Lower leg skin (tissue), 4 donors: ENCODE measurements around the gene GAN. TPM values are rescaled to one million over a fixed set of nuclear protein-coding genes. Genes with fewer than 3 reads are reported as not detected.

Experiments
- DNase-seq, 2 donors: peaks; one replicate each; pipeline ENCODE4 v3.0.0-alpha.2; 2019; ENCODE audit warnings: low spot score in 2 of 2
- H3K4me3 ChIP-seq: fragments of 200-600 bp; sonication (generic); 2 replicates; pipeline ENCODE4 v1.5.1; 2017; ENCODE audit warnings: mild to moderate bottlenecking, low read depth; ENCODE audit not compliant: poor library complexity, severe bottlenecking
- POLR2A ChIP-seq, 2 donors: fragments of 450-650 bp; IDR thresholded peaks; one replicate each; pipeline ENCODE4 v1.6.1; 2016 to 2017; ENCODE audit warnings: antibody characterized with exemption in 2 of 2, mild to moderate bottlenecking in 1 of 2, moderate library complexity in 1 of 2
- WGBS, 2 donors: methylation state at CpG; one replicate each; pipeline ENCODE4 v1.1.5; 2018; 5-methylcytosine and 5-hydroxymethylcytosine counted together
- intact Hi-C: fragments of 100-400 bp; cut with DNase I; formaldehyde crosslinking; loops from one replicate; pipeline ENCODE4 v1.15.0; 2023; ENCODE audit warnings: low total_unique reads
- total RNA-seq, 4 donors: library from RNA; depleted of rRNA; stranded (reverse); fragments of >200 nt; gene quantifications; one replicate each; pipeline ENCODE4 v1.1.0, GENCODE V29; 2016
- TF ChIP-seq, protein P1 (sequence below), 3 donors: fragments of 450-650 bp; IDR thresholded peaks; one replicate each; pipeline ENCODE4 v1.5.1; 2016; ENCODE audit warnings: antibody characterized with exemption in 3 of 3, mild to moderate bottlenecking in 3 of 3, moderate library complexity in 2 of 3

The GAN gene
- total RNA-seq, 4 donors from 2014 or later = 130 to 214 (median 157) TPM

DNA sequence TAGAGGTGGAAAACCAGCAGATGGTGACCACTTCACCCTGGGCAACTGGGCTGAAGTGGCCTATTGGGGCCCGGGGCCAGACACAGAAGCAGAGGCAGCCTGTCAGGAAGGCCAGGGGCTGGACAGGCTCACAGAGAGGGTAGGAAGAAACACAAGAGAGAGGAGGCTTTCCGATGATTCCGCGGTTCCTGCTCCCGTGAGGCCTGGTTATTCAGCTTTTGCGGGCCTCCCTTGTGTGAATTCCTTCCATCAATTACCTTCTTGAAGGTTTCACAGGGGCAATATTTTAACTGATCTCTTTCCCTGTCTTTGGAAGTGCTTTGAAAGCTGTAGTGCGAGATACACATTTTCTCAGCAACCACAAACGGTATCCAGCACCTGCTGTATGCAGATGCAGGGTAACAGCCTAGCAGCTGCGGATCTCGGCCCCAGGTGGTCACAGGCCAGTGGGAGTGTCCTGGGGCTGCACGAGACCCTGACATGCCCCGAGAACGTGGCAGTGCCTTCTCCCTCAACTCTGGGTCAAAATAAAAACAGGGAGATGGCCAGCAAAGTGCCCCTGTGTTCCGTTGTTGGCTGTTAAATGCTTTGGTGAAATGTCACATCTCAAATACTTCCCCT lies 118.3 kb downstream of the GAN start:
- TF ChIP-seq, protein P1, sequence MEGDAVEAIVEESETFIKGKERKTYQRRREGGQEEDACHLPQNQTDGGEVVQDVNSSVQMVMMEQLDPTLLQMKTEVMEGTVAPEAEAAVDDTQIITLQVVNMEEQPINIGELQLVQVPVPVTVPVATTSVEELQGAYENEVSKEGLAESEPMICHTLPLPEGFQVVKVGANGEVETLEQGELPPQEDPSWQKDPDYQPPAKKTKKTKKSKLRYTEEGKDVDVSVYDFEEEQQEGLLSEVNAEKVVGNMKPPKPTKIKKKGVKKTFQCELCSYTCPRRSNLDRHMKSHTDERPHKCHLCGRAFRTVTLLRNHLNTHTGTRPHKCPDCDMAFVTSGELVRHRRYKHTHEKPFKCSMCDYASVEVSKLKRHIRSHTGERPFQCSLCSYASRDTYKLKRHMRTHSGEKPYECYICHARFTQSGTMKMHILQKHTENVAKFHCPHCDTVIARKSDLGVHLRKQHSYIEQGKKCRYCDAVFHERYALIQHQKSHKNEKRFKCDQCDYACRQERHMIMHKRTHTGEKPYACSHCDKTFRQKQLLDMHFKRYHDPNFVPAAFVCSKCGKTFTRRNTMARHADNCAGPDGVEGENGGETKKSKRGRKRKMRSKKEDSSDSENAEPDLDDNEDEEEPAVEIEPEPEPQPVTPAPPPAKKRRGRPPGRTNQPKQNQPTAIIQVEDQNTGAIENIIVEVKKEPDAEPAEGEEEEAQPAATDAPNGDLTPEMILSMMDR (IDR thresholded peaks at IDR 0.05) = no peak
- TF ChIP-seq POLR2A (IDR thresholded peaks at IDR 0.05) = no peak
- intact Hi-C loops = loop anchor here (10.0 kb wide), 1 partner anchor 212 kb away; no protein-coding TSS in a partner anchor
- no peak for DNase-seq
- WGBS, 2 donors = 76 to 90% methylated on average over 14 of the region's 14 CpGs
- no peak overlapping the region for H3K4me3 ChIP-seq

DNA sequence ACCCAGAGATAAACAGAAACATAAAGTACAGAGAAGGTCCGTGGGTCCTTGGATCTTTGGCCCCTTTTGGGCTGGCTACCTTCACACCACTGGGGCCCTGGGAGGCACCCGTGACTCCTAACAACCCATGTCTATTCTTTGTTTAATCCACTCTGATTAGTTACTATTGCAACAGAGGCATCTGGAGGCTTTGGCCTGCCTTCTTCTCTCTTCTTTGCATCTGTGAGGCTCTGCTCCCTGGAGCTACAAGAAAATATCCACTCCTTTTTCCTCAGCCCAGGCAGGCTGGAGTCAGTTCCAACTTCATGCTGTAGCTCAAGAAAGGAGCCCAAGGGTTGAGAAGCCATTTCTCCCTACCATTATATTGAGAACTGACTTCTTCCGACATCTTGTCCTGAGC lies 120.3 kb downstream of the GAN start:
- H3K4me3 ChIP-seq = no peak overlapping the region
- WGBS, 2 donors = 83 to 88% methylated on average over 3 of the region's 3 CpGs
- TF ChIP-seq POLR2A (IDR thresholded peaks at IDR 0.05) = no peak
- intact Hi-C loops = loop anchor here (10.0 kb wide), 1 partner anchor 210 kb away; no protein-coding TSS in a partner anchor
- DNase-seq = no peak

DNA sequence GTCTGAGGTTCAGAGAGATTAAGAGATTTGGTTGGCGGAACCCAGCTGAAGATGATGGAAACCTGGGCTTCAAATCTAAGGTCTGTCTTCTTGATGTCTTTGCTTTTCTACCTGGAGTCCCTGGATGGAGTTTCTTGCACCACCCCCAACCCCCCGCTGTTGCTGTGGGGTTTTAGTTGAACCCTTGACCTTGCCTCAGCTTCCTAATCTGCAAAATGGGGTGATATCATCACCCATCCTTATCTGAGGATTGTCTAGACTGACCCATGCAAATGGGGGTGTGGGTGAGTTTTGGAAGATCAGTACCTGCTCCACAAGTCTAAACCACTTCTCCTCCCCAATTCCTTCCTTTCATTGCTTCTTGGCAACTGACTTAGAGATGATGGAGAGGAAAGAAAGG lies 120.8 kb downstream of the GAN start:
- no peak for DNase-seq
- 86 to 93% methylated on average over 2 of the region's 2 CpGs for WGBS, 2 donors
- intact Hi-C loops = loop anchor here (10.0 kb wide), 1 partner anchor 209 kb away; no protein-coding TSS in a partner anchor

DNA sequence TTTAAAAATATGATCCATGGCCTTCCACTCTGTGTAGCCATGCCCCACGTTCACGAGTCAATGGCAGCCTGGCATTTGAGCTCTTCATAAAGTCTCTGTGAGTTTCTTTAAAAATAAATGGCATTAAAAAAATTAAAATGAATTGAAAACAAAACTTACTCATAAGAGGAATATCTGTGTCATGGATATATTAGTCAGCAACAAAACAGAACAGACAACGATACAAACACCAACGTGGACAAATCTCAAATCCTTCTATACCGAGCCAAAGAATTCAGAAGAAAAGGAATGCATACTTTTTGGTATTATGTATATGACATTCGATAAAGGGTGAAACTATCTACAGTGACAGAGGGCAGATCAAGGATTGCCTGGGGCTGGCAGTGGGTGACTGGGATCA lies 121.6 kb downstream of the GAN start:
- TF ChIP-seq POLR2A (IDR thresholded peaks at IDR 0.05) = no peak
- TF ChIP-seq, protein P1 (IDR thresholded peaks at IDR 0.05) = no peak
- DNase-seq = no peak
- intact Hi-C loops = loop anchor here (10.0 kb wide), 1 partner anchor 208 kb away; no protein-coding TSS in a partner anchor
- no peak overlapping the region for H3K4me3 ChIP-seq
- 86 to 88% methylated on average over 6 of the region's 6 CpGs for WGBS, 2 donors

More for the DNA sequence above, 120.8 kb downstream of the GAN start:
- no peak overlapping the region for H3K4me3 ChIP-seq
- TF ChIP-seq, protein P1 (IDR thresholded peaks at IDR 0.05) = no peak
- no peak for TF ChIP-seq POLR2A (IDR thresholded peaks at IDR 0.05)

DNA sequence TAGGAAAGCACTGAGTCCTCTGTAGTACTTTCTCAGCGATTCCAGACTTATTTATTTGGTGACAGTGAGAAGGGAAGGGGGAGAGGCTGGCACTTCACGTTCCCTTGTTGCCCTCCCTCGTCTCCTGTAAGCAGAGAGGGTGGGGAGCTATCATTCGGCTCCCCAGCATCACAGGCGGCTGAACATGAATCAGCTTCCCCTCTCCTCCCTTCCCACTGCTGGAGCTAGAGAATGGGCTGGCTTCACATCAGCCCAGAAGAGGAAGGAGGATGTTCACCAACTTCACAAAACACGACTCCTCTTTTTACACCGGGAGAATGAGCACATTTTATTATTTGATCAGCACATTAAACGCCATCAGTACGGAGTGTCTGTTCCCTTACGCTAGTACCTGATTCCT lies 123.1 kb downstream of the GAN start:
- 48% methylated on average over 10 of the region's 10 CpGs for WGBS, 2 donors
- intact Hi-C loops = loop anchor here (10.0 kb wide), 1 partner anchor 207 kb away; no protein-coding TSS in a partner anchor
- H3K4me3 ChIP-seq = no peak overlapping the region
- DNase-seq = no peak
- TF ChIP-seq POLR2A (IDR thresholded peaks at IDR 0.05) = no peak
- TF ChIP-seq, protein P1 (IDR thresholded peaks at IDR 0.05) = no peak

Other genes starting within 250 kb of the GAN start
- gene C16orf46, start 237.7 kb upstream of the GAN start, total RNA-seq = 1 to 10 TPM in 2 of 4 donors, under 1 TPM in 2; 0.54 to 2.5 (median 1.3) TPM
- 10 to 100 TPM in 2 of 4 donors, 1 to 10 TPM in 2; 4.8 to 10.6 (median 7.7) TPM for gene GCSH, start 218.6 kb upstream of the GAN start, total RNA-seq
- gene BCO1, start 76.3 kb upstream of the GAN start, total RNA-seq = under 1 TPM in 2 of 4 donors, not detected in 2; 0.12 to 0.29 TPM
- gene CMIP, start 129.8 kb downstream of the GAN start, total RNA-seq = 100 to 1,000 TPM in 1 of 4 donors, 10 to 100 TPM in 3; 53.7 to 115 (median 77.4) TPM